H1 (cell line): ENCODE results near the gene CYB561. TPM values are rescaled to one million over a fixed set of nuclear protein-coding genes. Genes with fewer than 3 reads are reported as not detected.

Experiments used
- CHD7 ChIP-seq: fragments of 300-600 bp; sonication (generic); IDR thresholded peaks from 2 replicates; pipeline ENCODE4 v1.7.1; 2012; ENCODE audit warnings: low read length, moderate library complexity, mild to moderate bottlenecking, inconsistent platforms; ENCODE audit not compliant: insufficient replicate concordance
- CTCF ChIP-seq, 3 experiments: IDR thresholded peaks; 1 replicate in 2 of 3; 2 replicates in 1 of 3; pipeline versions ENCODE4 v1.5.1 to v1.6.1; 2011; ENCODE audit warnings: low read length in 3 of 3, mild to moderate bottlenecking in 3 of 3, inconsistent platforms in 2 of 3, low read depth in 1 of 3, moderate library complexity in 1 of 3; ENCODE audit not compliant: insufficient read depth in 1 of 3; ENCODE audit errors: control extremely low read depth in 1 of 3
- HDAC6 ChIP-seq: IDR thresholded peaks from one replicate; pipeline ENCODE4 v1.7.1; 2012; ENCODE audit warnings: low read depth, mild to moderate bottlenecking, inconsistent platforms, low read length, moderate library complexity
- POLR2AphosphoS5 ChIP-seq: IDR thresholded peaks from 2 replicates; pipeline ENCODE4 v1.6.1; 2011; ENCODE audit warnings: low read depth, low read length
- RAD21 ChIP-seq, 2 experiments: IDR thresholded peaks in 1 of 2; conservative IDR thresholded peaks in 1 of 2; 2 replicates each; pipeline ENCODE4 v1.6.1; 2011; ENCODE audit warnings: low read depth in 2 of 2, low read length in 2 of 2, improper control_type of control experiment in 1 of 2, inconsistent platforms in 1 of 2, mild to moderate bottlenecking in 1 of 2, moderate library complexity in 1 of 2
- RFX5 ChIP-seq: IDR thresholded peaks from 2 replicates; pipeline ENCODE4 v1.6.1; 2011; ENCODE audit warnings: low read depth, low read length, improper control_type of control experiment, borderline replicate concordance
- RXRA ChIP-seq: IDR thresholded peaks from 2 replicates; pipeline ENCODE4 v1.6.1; 2011; ENCODE audit warnings: low read depth, mild to moderate bottlenecking, low read length, moderate library complexity; ENCODE audit not compliant: insufficient read depth
- polyA plus RNA-seq, 7 experiments: library from polyadenylated mRNA; depleted of rRNA in 3 of 7; stranded (reverse) in 5 of 7; unstranded in 2 of 7; fragments of >200 nt in 5 of 7; fragments of 200-250 nt in 2 of 7; gene quantifications; 1 replicate in 5 of 7; 2 replicates in 1 of 7; 4 replicates in 1 of 7; pipeline versions ENCODE4 v1.2.1 to v1.2.3, GENCODE V29; 2011 to 2013; ENCODE audit warnings: missing spikeins in 2 of 7, mixed read lengths in 2 of 7
- total RNA-seq: library from RNA; stranded (reverse); fragmentation: NEBNext Ultra II Directional; extraction: Animal tissue kit (Norgen Biotek cat#: 25700); gene quantifications from 2 replicates; pipeline ENCODE4 v1.2.1, GENCODE V29; 2021

CYB561 gene
- total and polyA plus RNA-seq, 2 of the 8 experiments (the other 6 are each of a cell fraction or from before 2014, with no cell fraction given): 19.7 to 23.4 TPM

GRCh38 chr17:63490329-63490728, 44.2 kb upstream of the CYB561 start (continued):
- TF ChIP-seq CHD7: no peak
- peak; percentile 8 to 44 (median 41); a peak in 3 of 4 replicates for TF ChIP-seq CTCF (IDR thresholded peaks at IDR 0.05; ENCODE audit: control extremely low read depth in 1 of 3, insufficient read depth in 1 of 3, low read depth in 1 of 3, low read length in 3 of 3)
- peak; percentile 30 to 33; a peak in 3 of 4 replicates for TF ChIP-seq RAD21 (IDR thresholded peaks at IDR 0.05 in 1 of 2, conservative IDR thresholded peaks at IDR 0.05 in 1 of 2; ENCODE audit: low read depth in 2 of 2, low read length in 2 of 2)
- no peak for TF ChIP-seq RXRA
- TF ChIP-seq POLR2AphosphoS5: no peak
- TF ChIP-seq RFX5: peak; percentile 70; the same call in 1 of the 2 replicates
- TF ChIP-seq HDAC6: no peak
